Lower leg skin (tissue), 4 donors: ENCODE data around the gene AMY1A. TPM values are rescaled to one million over a fixed set of nuclear protein-coding genes. Genes with fewer than 3 reads are reported as not detected.
"Not testable (repeated sequence)": the region's sequence is repeated elsewhere in the genome, so short reads cannot be mapped to it uniquely, and the experiment has no call there.

Experiments
- DNase-seq, 2 donors: peaks; one replicate each; pipeline ENCODE4 v3.0.0-alpha.2; 2019; ENCODE audit warnings: low spot score in 2 of 2
- H3K4me3 ChIP-seq: fragments of 200-600 bp; sonication (generic); 2 replicates; pipeline ENCODE4 v1.5.1; 2017; ENCODE audit warnings: mild to moderate bottlenecking, low read depth; ENCODE audit not compliant: poor library complexity, severe bottlenecking
- CTCF ChIP-seq, 3 donors: fragments of 450-650 bp; IDR thresholded peaks; one replicate each; pipeline ENCODE4 v1.5.1; 2016; ENCODE audit warnings: antibody characterized with exemption in 3 of 3, mild to moderate bottlenecking in 3 of 3, moderate library complexity in 2 of 3
- POLR2A ChIP-seq, 2 donors: fragments of 450-650 bp; IDR thresholded peaks; one replicate each; pipeline ENCODE4 v1.6.1; 2016 to 2017; ENCODE audit warnings: antibody characterized with exemption in 2 of 2, mild to moderate bottlenecking in 1 of 2, moderate library complexity in 1 of 2
- WGBS, 2 donors: methylation state at CpG; one replicate each; pipeline ENCODE4 v1.1.5; 2018; 5-methylcytosine and 5-hydroxymethylcytosine counted together
- intact Hi-C: fragments of 100-400 bp; cut with DNase I; formaldehyde crosslinking; loops from one replicate; pipeline ENCODE4 v1.15.0; 2023; ENCODE audit warnings: low total_unique reads
- total RNA-seq, 4 donors: library from RNA; depleted of rRNA; stranded (reverse); fragments of >200 nt; gene quantifications; one replicate each; pipeline ENCODE4 v1.1.0, GENCODE V29; 2016

Gene AMY1A
- not detected for total RNA-seq

GRCh38 chr1:103655460-103655859, at the start of gene AMY1A:
AMY1A (plus strand) TSS chr1:103655760; CDS start chr1:103656331, 571 bp downstream.
- intact Hi-C loops, H3K4me3 ChIP-seq: not testable (repeated sequence)
- WGBS, 2 donors, result no CpG with 5 or more reads among the region's 5 CpGs

GRCh38 chr1:103616362-103616761, 39.2 kb upstream of the AMY1A start:
- intact Hi-C loops, result no loop called here
- 84 to 86% methylated on average over 2 of the region's 2 CpGs for WGBS, 2 donors

More at GRCh38 chr1:103655460-103655859, at the start of gene AMY1A:
- DNase-seq, result not testable (repeated sequence)

GRCh38 chr1:103616994-103617477, 38.5 kb upstream of the AMY1A start, which contains the start of gene AMY2A:
AMY2A (plus strand) TSS chr1:103617427; CDS start chr1:103617441, 14 bp downstream.
- H3K4me3 ChIP-seq, DNase-seq, intact Hi-C loops: not testable (repeated sequence)
- WGBS, 2 donors, result 88% methylated on average over 3 of the region's 3 CpGs

More at GRCh38 chr1:103616362-103616761, 39.2 kb upstream of the AMY1A start:
- no peak for TF ChIP-seq CTCF (IDR thresholded peaks at IDR 0.05)
- no peak for TF ChIP-seq POLR2A (IDR thresholded peaks at IDR 0.05)
- DNase-seq, result no peak
- H3K4me3 ChIP-seq, result no peak overlapping the region

- 90 to 97% methylated on average over 4 of the region's 4 CpGs for WGBS, 2 donors
- intact Hi-C loops, DNase-seq, H3K4me3 ChIP-seq: not testable (repeated sequence)
Observed at GRCh38 chr1:103627436-103627835, 28.1 kb upstream of the AMY1A start.

GRCh38 chr1:103641194-103641593, 14.4 kb upstream of the AMY1A start:
- intact Hi-C loops, DNase-seq, H3K4me3 ChIP-seq: not testable (repeated sequence)
- WGBS, 2 donors, result no CpG with 5 or more reads among the region's 3 CpGs

- DNase-seq, intact Hi-C loops: not testable (repeated sequence)
Observed at GRCh38 chr1:103643908-103644307, 11.7 kb upstream of the AMY1A start.

GRCh38 chr1:103650305-103650704, 5.3 kb upstream of the AMY1A start:
- H3K4me3 ChIP-seq, DNase-seq, intact Hi-C loops: not testable (repeated sequence)
- WGBS, 2 donors, result no CpG with 5 or more reads among the region's 3 CpGs

More at GRCh38 chr1:103643908-103644307, 11.7 kb upstream of the AMY1A start:
- no CpG with 5 or more reads among the region's 3 CpGs for WGBS, 2 donors
- H3K4me3 ChIP-seq, result not testable (repeated sequence)

GRCh38 chr1:103650889-103651288, 4.7 kb upstream of the AMY1A start:
- no CpG with 5 or more reads among the region's 4 CpGs for WGBS, 2 donors
- DNase-seq, intact Hi-C loops, H3K4me3 ChIP-seq: not testable (repeated sequence)

GRCh38 chr1:103654133-103654532, 1.4 kb upstream of the AMY1A start:
- intact Hi-C loops, DNase-seq, H3K4me3 ChIP-seq: not testable (repeated sequence)
- no CpG with 5 or more reads among the region's 6 CpGs for whole genome bisulfite sequencing, 2 donors

- intact Hi-C loops, H3K4me3 ChIP-seq, DNase-seq: not testable (repeated sequence)
- whole genome bisulfite sequencing, 2 donors, result no CpG with 5 or more reads among the region's 3 CpGs
Observed at GRCh38 chr1:103676335-103676734, 20.8 kb downstream of the AMY1A start.

- H3K4me3 ChIP-seq, intact Hi-C loops, DNase-seq: not testable (repeated sequence)
- WGBS, 2 donors, result no CpG with 5 or more reads among the region's 5 CpGs
Observed at GRCh38 chr1:103696110-103696509, 40.5 kb downstream of the AMY1A start, which contains the start of gene AMY1B. AMY1B (minus strand) TSS chr1:103696210; CDS start chr1:103695639, 571 bp downstream.

GRCh38 chr1:103697430-103697829, 41.9 kb downstream of the AMY1A start:
- intact Hi-C loops, H3K4me3 ChIP-seq, DNase-seq: not testable (repeated sequence)
- WGBS, 2 donors, result no CpG with 5 or more reads among the region's 6 CpGs

GRCh38 chr1:103700669-103701068, 45.1 kb downstream of the AMY1A start:
- WGBS, 2 donors, result no CpG with 5 or more reads among the region's 4 CpGs
- intact Hi-C loops, H3K4me3 ChIP-seq, DNase-seq: not testable (repeated sequence)

- WGBS, 2 donors, result no CpG with 5 or more reads among the region's 4 CpGs
- intact Hi-C loops, DNase-seq, H3K4me3 ChIP-seq: not testable (repeated sequence)
Observed at GRCh38 chr1:103701256-103701655, 45.7 kb downstream of the AMY1A start.

GRCh38 chr1:103707670-103708069, 52.1 kb downstream of the AMY1A start:
- WGBS, 2 donors, result no CpG with 5 or more reads among the region's 3 CpGs
- H3K4me3 ChIP-seq, intact Hi-C loops, DNase-seq: not testable (repeated sequence)
